Muscle of leg (tissue), 11 donors: ENCODE data around the gene CEP112. TPM values are rescaled to one million over a fixed set of nuclear protein-coding genes. Genes with fewer than 3 reads are reported as not detected.

Experiments
- DNase-seq: peaks from one replicate; pipeline ENCODE4 v3.0.0; 2013
- H3K27ac ChIP-seq: one replicate; pipeline ENCODE4 v1.5.1; 2013; ENCODE audit warnings: mild to moderate bottlenecking, low read length, control low read depth
- H3K27me3 ChIP-seq: one replicate; pipeline ENCODE4 v1.6.1; 2013; ENCODE audit warnings: low read length; ENCODE audit not compliant: control insufficient read depth, insufficient read depth
- H3K36me3 ChIP-seq: one replicate; pipeline ENCODE4 v1.6.1; 2013; ENCODE audit warnings: low read length; ENCODE audit not compliant: control insufficient read depth, insufficient read depth
- H3K4me1 ChIP-seq: one replicate; pipeline ENCODE4 v1.6.1; 2013; ENCODE audit warnings: low read length; ENCODE audit not compliant: control insufficient read depth, insufficient read depth
- H3K4me3 ChIP-seq: one replicate; pipeline ENCODE4 v1.5.1; 2013; ENCODE audit warnings: low read length, control low read depth
- H3K9me3 ChIP-seq: replicated peaks from 2 replicates; pipeline ENCODE4 v1.6.1; 2013; ENCODE audit warnings: low read depth, low read length; ENCODE audit not compliant: control insufficient read depth
- WGBS: methylation state at CpG from one replicate; pipeline ENCODE4 v1.1.5; 2013; ENCODE audit warnings: missing lambda C conversion rate; ENCODE audit not compliant: insufficient coverage; 5-methylcytosine and 5-hydroxymethylcytosine counted together
- polyA plus RNA-seq, 8 donors: library from polyadenylated mRNA; unstranded; fragments of 120-200 nt; gene quantifications; one replicate each; pipeline versions ENCODE4 v1.2.1 to v1.2.3, GENCODE V29; 2013; ENCODE audit warnings: inconsistent platforms in 1 of 8, low replicate concordance in 1 of 8; ENCODE audit not compliant: insufficient read length in 8 of 8, insufficient read depth in 1 of 8
- total RNA-seq: library from RNA; stranded (reverse); fragments of 120-200 nt; gene quantifications from one replicate; pipeline ENCODE4 v1.2.4, GENCODE V29; 2013

CEP112 gene
- total and polyA plus RNA-seq, 9 donors, result 11.4 to 19.0 (median 14.8) TPM

DNA sequence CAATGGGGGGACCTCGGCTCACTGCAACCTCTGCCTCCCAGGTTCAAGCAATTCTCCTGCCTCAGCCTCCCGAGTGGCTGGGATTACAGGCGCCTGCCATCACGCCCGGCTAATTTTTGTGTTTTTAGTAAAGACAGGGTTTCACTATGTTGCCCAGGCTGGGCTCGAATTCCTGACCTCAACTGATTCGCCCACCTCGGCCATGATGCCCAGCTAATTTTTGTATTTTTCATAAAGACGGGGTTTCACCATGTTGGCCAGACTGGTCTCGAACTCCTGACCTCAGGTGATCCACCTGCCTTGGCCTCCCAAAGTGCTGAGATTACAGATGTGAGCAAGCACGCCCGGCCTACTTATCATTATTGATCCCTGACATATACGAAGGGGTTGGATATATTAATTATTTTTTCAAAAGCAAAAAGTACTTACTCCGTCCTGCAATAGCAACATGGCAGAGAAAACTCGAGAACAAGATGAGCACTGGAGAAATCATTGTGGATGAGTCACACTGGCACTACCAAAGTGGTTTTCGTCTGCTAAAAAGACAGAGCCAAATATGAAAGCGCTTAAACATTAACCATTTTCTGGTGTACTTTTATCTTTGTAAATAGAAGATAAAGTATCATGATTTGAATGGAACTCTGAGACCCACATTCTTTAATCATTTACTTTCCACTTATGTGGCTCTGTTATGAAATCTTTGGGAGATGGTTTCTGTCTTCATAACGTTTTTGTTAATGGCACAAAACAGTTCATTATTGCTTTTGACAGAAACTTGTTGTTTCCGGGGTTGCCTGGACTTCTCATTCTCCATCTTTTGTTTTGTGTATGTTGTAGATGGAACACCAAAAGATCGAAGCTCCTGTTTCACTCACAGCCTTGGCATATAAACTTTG lies 37.2 kb upstream of the CEP112 start, which contains the start of gene APOH:
TSS of gene APOH (minus strand) at position 529 of the 896 bp plus-strand sequence. CDS start at position 493, 36 bp downstream.
- Histone ChIP-seq H3K4me3 (no peak within 1 kb of the TSS), H3K9me3 (no peaks in the 10 kb centered on the region), H3K27ac (no peak within 1 kb of the TSS), H3K4me1 (no peaks in the 10 kb centered on the region), H3K27me3 (no peaks in the 10 kb centered on the region), H3K36me3 (no peaks in the 10 kb centered on the region)
- WGBS, result 98% methylated on average over 7 of the region's 20 CpGs
- no peak for DNase-seq

DNA sequence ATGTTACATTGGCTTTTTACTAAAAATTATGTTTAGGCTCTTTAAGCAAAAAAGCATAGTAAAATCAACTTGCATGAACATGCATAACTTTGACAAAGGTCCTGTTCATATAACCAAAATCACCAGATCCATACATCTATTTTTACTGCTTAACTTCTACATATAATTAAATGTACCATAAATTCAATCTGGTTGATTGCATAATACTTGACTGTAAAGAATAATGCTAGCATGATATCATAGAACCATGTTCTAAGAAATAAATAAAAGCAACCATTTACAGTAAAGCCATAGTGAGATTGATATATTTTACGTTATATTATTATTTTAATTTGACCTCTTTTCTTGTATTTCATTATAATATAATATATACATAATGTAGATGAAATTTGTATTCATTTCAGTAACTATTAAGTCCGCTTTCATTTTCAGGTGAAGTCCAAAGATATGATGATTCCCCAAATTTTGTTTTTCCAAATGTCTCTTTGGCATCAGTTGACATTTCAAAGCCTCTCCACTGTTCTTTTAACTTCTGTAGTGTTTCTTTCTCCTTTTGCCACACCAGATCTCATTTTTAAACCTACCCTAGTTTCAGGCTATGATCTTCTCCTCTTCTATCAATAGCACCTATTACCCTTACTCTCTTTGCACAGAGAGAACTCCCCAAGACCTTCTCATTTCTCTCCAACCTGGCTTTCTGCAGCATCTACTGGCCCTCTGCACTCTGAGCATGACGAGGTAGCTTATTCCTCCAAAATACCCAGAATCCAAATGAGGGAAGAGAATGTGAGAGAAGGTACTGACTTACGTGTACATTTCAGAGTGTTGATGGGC lies 35.5 kb upstream of the CEP112 start:
- WGBS, result 100% methylated on average over 1 of the region's 4 CpGs

GRCh38 chr17:66222798-66223350 lies 30.9 kb upstream of the CEP112 start:
- 93% methylated on average over 3 of the region's 5 CpGs for WGBS
- Histone ChIP-seq H3K27me3 (peaks cover 2% of the 10 kb centered on the region), H3K9me3 (no peaks in the 10 kb centered on the region), H3K4me1 (no peaks in the 10 kb centered on the region), H3K36me3 (no peaks in the 10 kb centered on the region), H3K27ac (no peak overlapping the region), H3K4me3 (no peak overlapping the region)
- no peak for DNase-seq

More for the DNA sequence above, 35.5 kb upstream of the CEP112 start:
- no peak overlapping the region for H3K27ac ChIP-seq
- H3K27me3 ChIP-seq, result no peaks in the 10 kb centered on the region
- H3K4me3 ChIP-seq, result no peak overlapping the region
- H3K4me1 ChIP-seq, result no peaks in the 10 kb centered on the region
- H3K36me3 ChIP-seq, result no peaks in the 10 kb centered on the region
- no peak for DNase-seq
- no peaks in the 10 kb centered on the region for H3K9me3 ChIP-seq

- H3K4me3 ChIP-seq, result no peak overlapping the region
- no peaks in the 10 kb centered on the region for H3K36me3 ChIP-seq
- 95% methylated on average over 4 of the region's 11 CpGs for WGBS
These were observed 30.0 kb upstream of the CEP112 start for GRCh38 chr17:66221755-66222530.

DNA sequence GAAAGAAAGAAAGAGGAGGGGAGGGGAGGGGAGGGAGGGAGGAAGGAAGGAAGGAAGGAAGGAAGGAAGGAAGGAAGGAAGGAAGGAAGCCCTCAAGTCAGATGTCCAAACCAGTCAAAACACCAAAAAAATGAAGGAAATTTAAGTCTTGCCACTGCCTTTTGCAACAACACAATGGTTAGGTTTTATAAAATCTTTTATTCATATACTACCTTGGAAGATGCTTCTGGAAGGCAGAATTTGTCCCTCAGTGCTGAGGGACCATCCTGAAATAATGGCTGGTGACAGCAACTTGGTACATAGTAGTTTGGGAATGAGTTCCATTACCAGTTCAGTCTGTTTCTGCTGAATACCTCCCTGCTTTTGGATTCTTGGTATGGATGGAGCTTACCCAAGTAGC lies 29.4 kb upstream of the CEP112 start:
- no peaks in the 10 kb centered on the region for H3K9me3 ChIP-seq
- H3K27ac ChIP-seq, result no peak overlapping the region
- H3K4me1 ChIP-seq, result no peaks in the 10 kb centered on the region
- peaks cover 4% of the 10 kb centered on the region for H3K27me3 ChIP-seq
- H3K4me3 ChIP-seq, result no peak overlapping the region
- H3K36me3 ChIP-seq, result no peaks in the 10 kb centered on the region
- DNase-seq, result no peak

More at GRCh38 chr17:66221755-66222530, 30.0 kb upstream of the CEP112 start:
- Histone ChIP-seq H3K27ac (no peak overlapping the region), H3K27me3 (peaks cover 4% of the 10 kb centered on the region), H3K9me3 (no peaks in the 10 kb centered on the region), H3K4me1 (no peaks in the 10 kb centered on the region)
- no peak for DNase-seq

DNA sequence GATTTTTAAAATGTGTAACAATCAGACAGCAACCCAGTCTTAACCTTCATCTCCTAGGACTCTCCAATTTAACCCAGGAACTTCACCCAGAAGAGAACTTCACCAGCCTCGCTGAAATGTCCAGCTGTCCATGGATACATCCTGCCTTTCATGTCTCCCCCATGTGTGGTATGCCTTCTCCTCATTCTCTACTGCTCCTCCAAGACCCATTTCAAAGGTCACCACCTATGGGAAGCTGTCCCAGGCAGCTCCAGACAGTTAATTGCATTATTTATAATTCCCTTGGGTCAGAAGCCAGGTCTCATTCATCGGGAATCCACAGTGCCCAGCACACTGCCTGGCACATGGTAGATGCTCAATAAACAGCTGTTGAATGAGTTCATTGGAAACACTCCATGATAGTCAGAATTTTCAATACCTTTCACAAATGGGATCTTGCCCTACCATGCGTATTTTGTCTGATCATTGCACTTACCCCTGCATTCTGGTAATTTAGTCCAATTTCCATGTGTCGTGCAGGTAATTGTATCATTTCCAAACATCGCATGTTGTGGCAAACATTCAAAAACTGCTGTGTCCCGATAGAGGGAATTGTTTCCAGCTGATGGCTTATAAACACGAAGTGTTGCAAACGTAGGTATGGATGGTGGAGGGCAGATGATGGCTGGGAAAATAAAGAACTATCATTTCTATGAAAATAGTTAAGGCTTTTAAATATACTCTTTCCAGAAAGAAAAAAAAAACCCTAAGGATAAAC lies 28.3 kb upstream of the CEP112 start:
- no peaks in the 10 kb centered on the region for H3K9me3 ChIP-seq
- H3K36me3 ChIP-seq, result no peaks in the 10 kb centered on the region
- H3K27me3 ChIP-seq, result peaks cover 4% of the 10 kb centered on the region
- H3K4me3 ChIP-seq, result no peak overlapping the region
- DNase-seq, result no peak
- no peak overlapping the region for H3K27ac ChIP-seq
- H3K4me1 ChIP-seq, result no peaks in the 10 kb centered on the region
- 80% methylated on average over 5 of the region's 8 CpGs for WGBS

DNA sequence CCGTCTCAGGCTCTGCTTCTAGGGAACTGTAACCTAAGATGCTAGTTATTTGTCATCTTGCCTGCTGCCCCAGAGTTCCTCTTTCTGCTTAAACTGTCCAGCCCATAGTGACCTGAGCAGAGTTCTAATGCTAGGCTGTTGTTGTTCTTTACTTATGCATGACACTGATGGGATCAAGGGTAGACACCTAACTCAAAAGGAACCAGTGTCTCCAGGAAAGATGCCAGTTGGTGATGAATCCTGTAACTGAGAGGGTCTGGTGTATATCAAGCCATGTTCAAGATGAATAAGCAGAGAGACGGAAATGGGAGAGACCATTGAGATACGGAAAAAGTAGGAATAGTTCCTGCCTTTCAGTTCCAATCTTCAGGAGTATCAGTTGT lies 23.6 kb upstream of the CEP112 start:
- H3K36me3 ChIP-seq, result no peaks in the 10 kb centered on the region
- H3K9me3 ChIP-seq, result no peaks in the 10 kb centered on the region
- H3K27ac ChIP-seq, result no peak overlapping the region
- H3K4me3 ChIP-seq, result no peak overlapping the region
- H3K4me1 ChIP-seq, result no peaks in the 10 kb centered on the region
- peaks cover 4% of the 10 kb centered on the region for H3K27me3 ChIP-seq
- 20% methylated on average over 1 of the region's 3 CpGs for WGBS
- DNase-seq, result no peak

DNA sequence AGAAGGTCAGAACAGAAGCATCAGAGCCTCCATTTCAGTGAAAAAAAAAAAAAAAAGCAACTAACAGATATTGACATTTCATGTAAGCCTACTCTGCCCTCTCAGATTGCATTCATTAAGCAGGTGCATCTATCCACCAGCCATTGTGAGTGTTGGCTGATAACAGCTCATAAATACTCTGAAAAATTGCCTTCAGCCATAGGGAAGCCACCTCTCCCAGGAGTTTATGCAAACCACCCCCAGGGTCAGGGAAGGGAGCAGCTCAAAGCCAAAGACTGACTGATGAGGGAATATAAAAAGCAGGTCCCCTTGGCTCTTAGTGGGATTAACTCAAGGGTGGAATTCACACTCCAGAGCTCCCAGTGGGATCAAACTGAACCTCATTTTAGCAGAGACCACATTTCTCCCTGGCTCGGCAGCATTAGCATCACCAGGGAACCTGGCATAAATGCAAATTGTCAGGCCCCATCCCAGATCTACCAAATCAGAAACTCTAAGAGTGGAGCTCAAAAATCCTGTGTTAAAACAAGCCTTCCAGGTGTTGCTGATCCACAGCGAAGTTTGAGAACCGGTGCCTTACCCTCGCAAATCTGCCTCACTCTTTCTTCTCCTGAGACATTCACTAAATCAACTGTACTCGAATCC lies 23.1 kb upstream of the CEP112 start:
- Histone ChIP-seq H3K27ac (no peak overlapping the region), H3K9me3 (no peaks in the 10 kb centered on the region), H3K36me3 (no peaks in the 10 kb centered on the region), H3K27me3 (peaks cover 2% of the 10 kb centered on the region), H3K4me1 (no peaks in the 10 kb centered on the region), H3K4me3 (no peak overlapping the region)
- 44% methylated on average over 5 of the region's 5 CpGs for WGBS
- DNase-seq, result no peak
